PC-3 (cell line): ENCODE data around the gene ZNF732.

Experiments
- CTCF ChIP-seq: fragments of 300-600 bp; sonication (generic); conservative IDR thresholded peaks from 2 replicates; pipeline ENCODE4 v1.5.1; 2017; ENCODE audit warnings: antibody characterized with exemption, low read depth, mild to moderate bottlenecking, low read length
- EZH2phosphoT487 ChIP-seq: fragments of 300-600 bp; sonication (generic); IDR thresholded peaks from 2 replicates; pipeline ENCODE4 v1.6.1; 2018; ENCODE audit warnings: mild to moderate bottlenecking, antibody characterized with exemption, low read length, borderline replicate concordance

GRCh38 chr4:309807-310206 is 4.5 kb upstream of the ZNF732 start:
- TF ChIP-seq CTCF = no peak
- TF ChIP-seq EZH2phosphoT487 = no peak
